Measurements from ENCODE around the gene SLC6A20.

SLC6A20 gene

DNA sequence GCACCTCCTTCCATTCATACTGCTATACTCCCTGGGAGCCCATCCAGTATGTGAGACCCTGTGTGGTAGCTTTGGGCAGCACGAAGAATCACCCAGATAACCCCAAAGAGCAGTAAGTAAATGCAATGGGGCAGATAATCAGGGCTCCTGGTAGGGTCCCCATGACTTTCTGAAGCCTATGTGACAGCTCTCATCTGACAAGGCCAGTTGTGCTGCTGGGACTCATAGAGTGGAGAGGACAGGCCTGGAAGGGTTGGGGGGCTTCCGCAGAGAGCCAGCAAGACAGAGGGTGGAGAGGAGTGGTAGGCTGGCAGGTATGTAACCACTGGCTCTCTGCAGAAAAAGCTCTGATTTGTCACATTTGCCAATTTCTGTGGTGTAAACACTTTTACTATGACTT, 3.2 kb upstream of the SLC6A20 start:
- no peak for DNase-seq

- no peak for DNase-seq
Measured at GRCh38 chr3:45798034-45798433, 1.7 kb upstream of the SLC6A20 start.

DNA sequence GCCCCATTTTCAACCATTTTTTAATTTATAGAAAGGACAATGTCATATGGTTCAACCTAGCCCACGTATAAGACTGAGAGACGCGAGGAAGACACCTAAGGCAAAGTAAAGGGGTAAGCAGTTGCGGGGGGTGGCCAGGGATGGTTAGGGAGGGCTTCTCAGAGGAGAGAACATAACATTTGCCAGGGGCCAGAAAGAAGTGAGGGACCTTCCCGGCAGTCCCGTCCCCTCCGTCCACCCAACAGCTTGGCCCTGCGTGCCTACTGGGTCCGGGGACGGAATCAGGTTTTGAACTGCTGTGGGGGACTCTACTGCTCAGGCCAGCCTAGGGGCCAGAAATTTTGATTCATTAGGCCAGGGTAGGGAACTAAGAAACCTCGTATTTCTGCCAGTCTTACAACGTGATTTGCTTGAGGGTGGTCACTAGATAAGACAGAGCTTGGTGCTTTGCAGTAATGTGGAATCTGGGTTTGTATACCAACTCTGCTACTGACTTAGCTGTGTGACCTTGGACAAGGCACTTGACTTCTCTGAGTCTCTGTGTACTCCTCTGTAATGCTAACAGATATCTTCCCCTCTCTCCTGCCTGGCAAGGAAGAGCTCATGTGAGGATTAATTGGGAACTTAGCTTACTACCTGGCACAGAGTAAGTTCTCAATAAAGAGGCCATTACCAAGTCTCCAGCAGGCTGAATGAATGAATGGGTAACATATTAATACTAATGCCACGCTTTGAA, 734 bp upstream of the SLC6A20 start:
- no peak for DNase-seq

DNA sequence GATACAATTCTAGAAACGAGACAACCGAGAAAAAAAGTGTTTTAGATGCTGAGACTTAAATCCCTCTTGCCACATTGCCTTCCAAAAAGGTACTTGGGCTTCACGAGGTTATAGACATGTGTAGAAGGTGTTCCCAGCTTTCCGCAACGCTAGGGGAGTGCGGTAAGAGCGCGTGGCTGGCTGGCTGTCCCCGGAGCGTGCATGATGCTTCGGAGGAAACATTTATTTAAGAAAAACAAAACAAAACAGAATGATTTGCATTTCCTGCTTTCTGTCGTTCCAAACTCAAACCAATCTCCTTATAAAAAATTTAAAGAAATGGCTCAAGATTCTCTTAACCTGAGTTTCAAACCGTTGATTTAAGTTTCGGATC, 841 bp downstream of the SLC6A20 start:
- no peak for DNase-seq

DNA sequence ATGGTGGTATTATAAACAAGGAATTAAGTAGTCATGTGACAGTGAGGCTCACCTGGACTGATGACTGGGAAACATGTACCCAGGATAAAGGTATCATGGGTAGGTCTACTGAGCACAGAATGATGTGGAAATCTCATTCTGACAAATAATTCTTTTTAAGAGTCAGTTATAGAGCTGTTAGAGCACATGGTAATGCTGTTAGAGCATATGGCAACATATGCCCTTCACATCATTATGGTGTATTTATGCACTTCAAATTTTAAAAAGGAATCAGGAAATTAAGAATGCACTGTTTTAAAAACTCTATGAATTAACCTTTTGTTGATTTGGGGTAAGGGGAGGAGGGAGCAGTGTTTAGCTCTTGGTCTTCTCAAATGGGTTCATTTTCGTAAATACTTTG, 1.7 kb downstream of the SLC6A20 start:
- no peak for DNase-seq

DNA sequence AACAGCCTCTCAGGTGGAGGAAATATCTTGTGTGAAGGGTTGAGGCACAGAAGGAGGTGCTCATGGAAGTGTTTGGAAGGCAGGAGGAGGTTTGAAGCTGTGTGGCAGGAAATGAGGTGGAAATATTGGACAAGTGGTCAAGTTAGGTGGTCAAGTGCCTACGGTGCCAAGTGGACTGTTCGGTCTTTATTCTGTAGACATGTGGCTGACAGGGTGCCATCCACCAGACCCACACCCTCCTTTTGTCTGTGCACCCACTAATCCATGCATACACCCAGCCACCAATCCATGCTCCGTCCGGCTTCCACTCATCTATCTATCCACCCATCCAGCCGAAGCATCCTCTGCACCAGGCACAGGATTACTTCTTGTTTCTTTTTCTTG, 2.2 kb downstream of the SLC6A20 start:
- no peak for DNase-seq

- DNase-seq: no peak
Measured at GRCh38 chr3:45793482-45794176, 2.7 kb downstream of the SLC6A20 start.

DNA sequence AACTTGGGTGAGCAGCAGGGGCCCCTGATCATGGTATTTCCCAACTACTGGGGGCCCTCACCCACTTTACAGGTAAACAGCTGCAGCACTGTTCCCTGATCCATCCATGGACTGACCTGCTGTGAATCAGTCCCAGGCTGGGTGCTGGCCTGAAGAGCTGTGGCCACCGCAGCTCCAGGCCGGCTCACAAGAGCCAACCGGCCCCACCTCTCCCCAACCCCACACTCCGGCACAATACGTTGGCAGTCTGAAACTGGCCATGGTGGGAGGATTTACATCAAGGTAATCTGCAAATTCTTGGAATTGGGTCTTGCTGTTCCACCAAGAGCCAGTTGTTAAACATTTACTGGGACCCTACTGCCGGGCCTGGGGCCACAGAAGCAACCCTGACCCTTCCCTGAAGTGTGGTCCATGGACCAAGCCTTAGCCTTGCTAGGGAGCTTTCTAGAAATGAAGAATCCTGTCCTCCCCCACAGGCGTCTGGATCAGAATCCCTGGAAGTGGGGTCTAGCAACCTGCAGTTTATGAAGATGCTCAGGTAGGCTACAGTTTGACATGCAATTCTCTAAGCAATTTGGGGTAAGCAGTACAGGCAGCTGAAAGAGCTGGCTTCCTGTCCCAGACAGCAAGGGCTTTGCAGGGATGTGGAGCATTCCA, 3.7 kb downstream of the SLC6A20 start:
- DNase-seq: no peak

- no peak for DNase-seq
Measured at GRCh38 chr3:45792036-45792435, 4.3 kb downstream of the SLC6A20 start.

DNA sequence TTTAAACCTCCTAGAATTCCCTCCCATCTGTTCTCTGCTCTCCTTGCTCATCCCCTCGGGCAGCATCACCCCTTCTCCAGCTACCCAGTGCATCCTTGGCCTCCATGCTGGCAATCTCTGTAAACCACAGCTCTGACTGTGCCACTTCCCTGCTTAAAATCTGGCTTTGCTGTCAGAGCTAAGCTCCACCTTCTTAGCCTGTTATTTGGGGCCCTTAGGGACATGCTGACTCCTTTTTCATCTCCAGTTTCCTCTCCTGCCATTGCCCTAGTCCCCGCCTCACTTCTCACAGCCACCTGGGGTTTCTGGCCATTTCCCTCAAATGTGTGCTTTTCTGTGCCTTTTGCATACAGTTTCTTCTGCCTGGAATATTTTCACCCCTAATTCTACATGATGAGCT, 5.7 kb downstream of the SLC6A20 start:
- no peak for DNase-seq

DNA sequence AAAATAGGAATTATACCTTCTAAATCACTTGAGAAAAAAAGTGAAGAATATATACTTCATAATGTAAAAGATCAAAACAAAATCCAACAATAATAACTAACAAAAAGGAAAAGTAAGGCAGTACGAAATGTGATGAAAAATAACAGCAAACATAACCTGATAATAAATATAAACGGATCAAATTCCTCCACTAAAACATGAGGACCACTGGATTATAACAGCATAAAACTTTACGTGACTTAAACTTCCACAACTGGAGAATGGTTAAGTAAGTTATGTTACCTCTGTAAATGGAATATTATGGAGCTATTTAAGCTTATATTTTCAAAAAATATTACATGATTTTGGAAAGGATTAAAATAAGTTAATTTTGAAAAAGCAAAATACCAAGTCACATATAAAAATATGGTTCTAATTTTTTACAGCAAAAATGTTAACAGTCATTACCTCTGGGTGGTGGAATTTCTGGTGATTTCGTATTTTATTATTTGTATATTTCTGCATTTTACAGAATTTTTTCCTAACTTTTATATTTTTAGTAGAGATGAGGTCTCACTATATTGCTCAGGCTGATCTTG, 7.0 kb downstream of the SLC6A20 start:
- no peak for DNase-seq

DNA sequence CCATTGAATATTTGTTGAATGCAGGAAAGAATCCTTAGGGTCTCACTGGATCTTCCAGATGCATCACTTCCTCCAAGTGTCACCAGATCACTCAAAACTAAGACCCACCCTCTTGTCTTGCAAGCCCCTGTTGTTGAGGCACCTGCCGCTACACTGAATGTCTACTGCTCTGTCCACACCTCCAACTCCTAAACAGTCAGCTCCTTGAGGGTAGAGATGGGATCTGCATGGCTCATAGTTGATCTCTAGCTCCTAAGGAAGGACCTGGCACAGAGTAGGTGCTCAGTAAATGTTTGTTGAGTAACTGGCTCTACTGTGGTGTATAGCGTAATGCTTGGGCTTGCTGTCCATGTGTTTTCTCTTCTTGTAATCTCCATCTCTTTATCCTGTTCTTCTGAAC, 8.8 kb downstream of the SLC6A20 start:
- no peak for DNase-seq

DNA sequence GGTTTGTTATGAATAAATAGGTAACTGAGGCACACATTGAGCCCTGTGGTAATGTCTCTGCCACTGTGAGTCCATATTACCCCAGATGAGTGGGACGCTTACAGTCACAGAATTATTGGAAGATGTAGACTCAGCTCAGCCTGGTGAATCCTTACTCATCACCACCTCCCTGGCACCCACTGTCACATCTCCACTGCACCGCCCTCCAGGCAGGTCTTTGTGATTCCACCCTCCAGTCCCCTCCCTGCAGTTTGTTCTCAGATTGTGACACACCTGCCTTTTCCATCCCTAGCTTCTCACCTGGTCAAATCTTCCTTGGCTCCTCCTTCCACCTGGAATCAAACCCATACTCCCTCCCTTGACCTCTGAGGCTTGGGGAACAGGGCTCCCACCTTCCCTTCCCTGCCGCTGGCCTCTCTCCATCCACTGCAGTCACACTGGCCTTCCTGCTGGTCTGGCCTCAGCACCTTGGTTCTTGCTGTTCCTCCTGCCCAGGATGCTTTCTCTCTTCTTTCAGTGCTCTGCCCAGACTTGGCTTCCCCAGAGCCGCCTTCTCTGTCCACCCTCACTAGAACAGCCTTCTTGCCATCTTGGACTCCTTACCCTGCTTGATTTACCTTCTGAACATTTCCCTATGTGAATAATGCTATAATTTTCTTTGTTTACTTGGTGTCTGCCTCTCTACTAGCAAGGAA, 9.4 kb downstream of the SLC6A20 start:
- peak; percentile 44 for DNase-seq

DNA sequence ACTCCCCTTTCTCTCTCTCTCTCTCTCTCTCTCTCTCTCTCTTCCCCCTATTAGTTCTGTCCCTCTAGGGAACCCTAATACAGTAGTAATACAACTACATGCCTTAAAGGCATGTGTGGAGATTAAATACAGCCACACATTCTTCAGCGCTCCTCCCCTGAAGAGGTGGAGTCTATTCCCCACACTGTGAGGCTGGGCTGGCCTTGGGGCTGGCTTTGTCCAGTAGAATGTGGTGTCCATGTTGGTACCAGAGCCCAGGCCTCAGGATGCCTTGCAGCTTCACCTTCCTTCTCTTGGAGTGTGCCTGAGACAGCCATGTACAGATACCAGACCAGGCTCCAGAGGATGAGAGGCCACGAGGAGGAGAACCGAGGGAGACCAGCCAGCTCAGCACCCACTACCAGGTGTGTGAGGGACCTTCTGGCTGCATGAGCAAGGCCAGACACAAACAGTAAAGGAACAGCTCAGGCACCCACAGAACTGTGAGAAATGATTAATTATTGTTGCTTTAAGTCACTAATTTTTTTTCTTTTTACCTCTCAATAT, 10.7 kb downstream of the SLC6A20 start:
- no peak for DNase-seq

GRCh38 chr3:45783667-45784066, 12.7 kb downstream of the SLC6A20 start:
- DNase-seq: no peak

DNA sequence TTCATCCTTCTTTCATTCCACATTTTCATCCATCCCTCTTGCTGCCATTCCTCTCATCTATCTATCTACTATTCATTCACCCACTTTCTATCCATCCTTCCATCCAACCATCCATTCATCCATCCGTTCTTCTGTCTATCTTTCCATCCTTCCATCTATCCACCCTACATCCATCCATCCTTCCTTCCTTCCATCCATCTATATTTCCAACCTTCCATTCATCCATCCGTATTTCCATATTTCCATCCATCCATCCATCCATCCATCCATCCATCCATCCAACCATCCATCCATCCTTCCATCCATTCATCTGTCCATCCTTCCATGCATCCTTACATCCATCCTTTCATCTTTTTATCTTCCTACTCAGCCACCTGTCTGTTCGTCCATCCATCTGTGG, 14.0 kb downstream of the SLC6A20 start:
- no peak for DNase-seq

GRCh38 chr3:45781841-45782240, 14.5 kb downstream of the SLC6A20 start:
- no peak for DNase-seq

DNA sequence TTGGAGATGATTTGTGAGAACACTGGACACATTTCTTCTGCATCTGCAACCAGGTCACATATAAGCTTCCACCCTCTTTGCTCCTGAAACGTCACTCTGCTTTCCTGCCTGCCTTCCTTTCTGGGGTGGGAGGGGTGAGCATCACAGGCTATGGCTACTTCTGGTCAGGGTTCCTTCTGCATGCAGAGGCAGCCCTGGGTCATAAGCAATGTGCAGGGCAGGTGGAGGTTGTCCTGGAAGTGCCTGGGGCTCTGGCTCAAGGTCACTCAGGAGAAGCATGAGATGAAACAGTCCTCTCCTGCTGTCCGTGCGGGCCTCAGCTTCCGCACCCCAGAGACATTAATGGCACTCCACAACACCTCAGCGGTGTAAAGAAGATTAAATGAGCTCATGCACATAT, 15.1 kb downstream of the SLC6A20 start:
- DNase-seq: no peak

- DNase-seq: no peak
Measured at GRCh38 chr3:45779746-45780735, 16.3 kb downstream of the SLC6A20 start.

DNA sequence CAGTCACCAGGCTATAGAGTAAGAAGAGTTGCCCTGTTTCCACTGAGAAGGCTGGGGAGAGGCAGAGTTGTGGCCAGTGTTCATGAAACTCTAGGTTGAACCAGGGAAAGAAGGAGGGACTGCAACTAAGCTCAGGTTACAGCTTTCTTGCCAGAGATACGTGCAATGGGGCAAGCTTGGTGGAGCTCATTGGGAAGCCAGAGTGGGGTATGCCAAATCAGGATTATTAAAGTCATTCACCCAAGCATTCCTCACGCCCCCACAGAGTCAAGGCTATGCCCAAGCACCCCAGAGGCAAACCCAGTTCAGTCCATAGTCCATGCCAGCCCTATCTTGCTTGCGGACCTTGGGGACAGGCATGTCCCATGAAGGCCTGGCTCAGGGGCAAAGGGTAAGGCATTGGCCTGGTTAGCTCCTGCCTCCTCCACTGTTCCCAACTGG, 17.6 kb downstream of the SLC6A20 start:
- DNase-seq: no peak

- DNase-seq: no peak
Measured at GRCh38 chr3:45777746-45778386, 18.5 kb downstream of the SLC6A20 start.

Data from NCI-H774 (cell line).